HG02970 (cell line): ENCODE measurements around the gene MORN1.

Source experiments
- ATAC-seq: cut with Tn5 transposase; IDR thresholded peaks from one replicate; pipeline ENCODE4 v1.9.1; 2021; ENCODE audit warnings: mild to moderate bottlenecking, moderate library complexity, moderate number of reproducible peaks; ENCODE audit not compliant: unreplicated experiment, low FRiP score

The MORN1 gene

GRCh38 chr1:2388004-2388913 is 3.1 kb downstream of the MORN1 start:
- ATAC-seq: no peak

- no peak for ATAC-seq
These were observed 4.4 kb downstream of the MORN1 start for GRCh38 chr1:2386636-2387611.

- ATAC-seq: no peak
These were observed 5.6 kb downstream of the MORN1 start for GRCh38 chr1:2385606-2386280.

- ATAC-seq: no peak
These were observed 6.3 kb downstream of the MORN1 start for GRCh38 chr1:2384941-2385481.

- no peak for ATAC-seq
These were observed 7.1 kb downstream of the MORN1 start for GRCh38 chr1:2384130-2384860.

GRCh38 chr1:2383576-2383975 is 7.8 kb downstream of the MORN1 start:
- ATAC-seq: no peak

GRCh38 chr1:2382621-2383361 is 8.6 kb downstream of the MORN1 start:
- ATAC-seq: no peak

GRCh38 chr1:2381741-2382620 is 9.4 kb downstream of the MORN1 start:
- no peak for ATAC-seq

- ATAC-seq: no peak
These were observed 10.3 kb downstream of the MORN1 start for GRCh38 chr1:2380816-2381591.

- ATAC-seq: no peak
These were observed 11.5 kb downstream of the MORN1 start for GRCh38 chr1:2379733-2380404.

- ATAC-seq: no peak
These were observed 12.2 kb downstream of the MORN1 start for GRCh38 chr1:2378956-2379732.

- ATAC-seq: no peak
These were observed 12.9 kb downstream of the MORN1 start for GRCh38 chr1:2378441-2378851.

GRCh38 chr1:2377751-2378440 is 13.5 kb downstream of the MORN1 start:
- ATAC-seq: no peak

GRCh38 chr1:2376931-2377672 is 14.3 kb downstream of the MORN1 start:
- no peak for ATAC-seq

- ATAC-seq: no peak
These were observed 15.1 kb downstream of the MORN1 start for GRCh38 chr1:2376261-2376741.
